Liver (tissue), 5 donors: ENCODE data around the gene PDCL3. TPM values are rescaled to one million over a fixed set of nuclear protein-coding genes. Genes with fewer than 3 reads are reported as not detected.

Experiments
- polyA plus RNA-seq, 2 donors: library from polyadenylated mRNA; stranded (reverse) in 1 of 2; unstranded in 1 of 2; fragments of 200-250 nt in 1 of 2; fragments of >200 nt in 1 of 2; fragmentation: Nextera tagmentation in 1 of 2; extraction: Ambion mirVana in 1 of 2; gene quantifications; one replicate each; pipeline versions ENCODE4 v1.2.1 to v1.2.3, GENCODE V29; 2013 to 2015
- small RNA-seq: library from RNA; depleted of rRNA; stranded (forward); fragments of <200 nt; gene quantifications from one replicate; pipeline ENCODE3, GENCODE V24; 2014
- total RNA-seq, 2 donors: library from RNA; depleted of rRNA; stranded (reverse); fragments of >200 nt; gene quantifications; one replicate each; pipeline ENCODE4 v1.2.3, GENCODE V29; 2014
- donor health status: healthy.
- donor health status: healthy.
- donor health status: healthy.

Gene PDCL3
- total and polyA plus RNA-seq, 4 donors, result 4.2 to 12.3 (median 7.0) TPM

Small RNA genes lying within 50 kb of the gene (small RNA-seq; reads per million reads assigned to genes)
- gene HMGN2P22, result not detected

Other genes starting within 250 kb of the PDCL3 start
- 1 to 10 TPM in 1 of 2 donors, under 1 TPM in 1; 0.23 to 3.7 TPM for gene LONRF2, start 240.5 kb upstream of the PDCL3 start, total RNA-seq
- under 1 TPM; 0.06 to 0.24 TPM for gene LONRF2, start 240.5 kb upstream of the PDCL3 start, polyA plus RNA-seq
- 1 to 10 TPM; 1.5 to 5.2 TPM for gene CHST10, start 145.3 kb upstream of the PDCL3 start, total RNA-seq
- under 1 TPM; 0.11 to 0.47 TPM for gene CHST10, start 145.3 kb upstream of the PDCL3 start, polyA plus RNA-seq
- not detected for gene NMS, start 92.5 kb upstream of the PDCL3 start, total RNA-seq
- not detected for gene NMS, start 92.5 kb upstream of the PDCL3 start, polyA plus RNA-seq